Neuron (in vitro differentiated cells): ENCODE measurements around the gene URI1.
"Not testable (repeated sequence)": the region's sequence is repeated elsewhere in the genome, so short reads cannot be mapped to it uniquely, and the experiment has no call there.

Experiments
- H2AFZ ChIP-seq: one replicate; pipeline ENCODE4 v1.6.1; 2013; ENCODE audit warnings: low read depth, mild to moderate bottlenecking, inconsistent platforms, low read length, moderate library complexity
- H3K27me3 ChIP-seq: one replicate; pipeline ENCODE4 v1.6.1; 2013; ENCODE audit warnings: low read length; ENCODE audit not compliant: insufficient read depth
- H3K36me3 ChIP-seq: one replicate; pipeline ENCODE4 v1.6.1; 2013; ENCODE audit warnings: low read length; ENCODE audit not compliant: insufficient read depth
- H3K4me1 ChIP-seq: one replicate; pipeline ENCODE4 v1.6.1; 2013; ENCODE audit warnings: low read length; ENCODE audit not compliant: insufficient read depth
- H3K4me3 ChIP-seq: 2 replicates; pipeline ENCODE4 v1.5.1; 2013; ENCODE audit warnings: mild to moderate bottlenecking, low read length, moderate library complexity
- H3K9me3 ChIP-seq: one replicate; pipeline ENCODE4 v1.6.1; 2013; ENCODE audit warnings: low read length

URI1 gene

DNA sequence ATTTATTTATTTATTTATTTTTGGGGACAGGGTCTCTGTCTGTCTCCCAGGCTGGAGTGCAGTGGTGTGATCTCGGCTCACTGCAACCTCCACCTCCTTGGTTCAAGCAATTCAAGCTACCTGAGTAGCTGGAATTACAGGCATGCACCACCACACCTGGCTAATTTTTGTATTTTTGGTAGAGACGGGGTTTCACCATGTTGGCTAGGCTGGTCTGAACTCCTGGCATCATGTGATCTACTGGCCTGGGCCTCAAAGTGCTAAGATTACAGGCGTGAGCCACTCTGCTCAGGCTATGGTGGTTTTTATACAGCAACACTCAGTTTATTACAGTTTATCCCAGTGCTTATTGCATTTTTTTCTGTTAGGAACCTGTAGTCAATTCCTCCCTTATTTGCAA, 24.1 kb downstream of the URI1 start:
- not testable (repeated sequence) for H3K36me3 ChIP-seq, H3K27me3 ChIP-seq, H2AFZ ChIP-seq, H3K4me3 ChIP-seq, H3K9me3 ChIP-seq, H3K4me1 ChIP-seq

DNA sequence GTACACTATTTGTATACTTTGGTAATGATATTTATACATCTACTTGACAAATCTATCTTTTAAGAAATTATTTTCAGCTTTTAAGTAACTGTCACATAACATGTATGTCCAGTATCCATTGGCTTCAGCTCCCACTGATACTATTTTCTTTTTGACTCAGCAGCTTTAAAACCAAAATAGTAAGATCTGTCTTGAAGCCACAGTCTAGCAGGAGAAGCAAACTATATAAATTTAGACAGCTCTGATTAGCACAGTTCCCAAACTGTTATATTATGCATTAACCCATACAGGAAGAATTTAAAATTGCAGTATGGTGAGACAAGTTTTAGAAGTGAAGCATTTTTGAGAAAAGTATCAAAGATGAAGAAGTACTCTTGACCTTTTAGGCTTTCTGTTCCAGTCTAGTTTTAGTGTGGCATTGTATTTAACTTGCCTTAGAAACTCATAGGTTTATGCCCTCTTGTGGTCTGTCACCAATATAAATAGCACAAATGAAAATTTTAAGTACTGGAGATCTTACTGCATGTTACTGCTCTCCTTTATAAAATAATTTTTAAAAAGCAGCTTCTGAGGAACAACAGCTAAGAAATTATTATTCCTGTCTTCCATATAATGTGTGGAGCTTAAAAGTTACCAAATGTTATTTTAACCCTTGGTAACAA, 24.7 kb downstream of the URI1 start:
- Histone ChIP-seq H3K4me1 (peaks cover 4% of the 10 kb centered on the region), H3K4me3 (no peak overlapping the region), H3K27me3 (no peaks in the 10 kb centered on the region), H3K9me3 (no peaks in the 10 kb centered on the region), H2AFZ (no peak overlapping the region), H3K36me3 (no peaks in the 10 kb centered on the region)

DNA sequence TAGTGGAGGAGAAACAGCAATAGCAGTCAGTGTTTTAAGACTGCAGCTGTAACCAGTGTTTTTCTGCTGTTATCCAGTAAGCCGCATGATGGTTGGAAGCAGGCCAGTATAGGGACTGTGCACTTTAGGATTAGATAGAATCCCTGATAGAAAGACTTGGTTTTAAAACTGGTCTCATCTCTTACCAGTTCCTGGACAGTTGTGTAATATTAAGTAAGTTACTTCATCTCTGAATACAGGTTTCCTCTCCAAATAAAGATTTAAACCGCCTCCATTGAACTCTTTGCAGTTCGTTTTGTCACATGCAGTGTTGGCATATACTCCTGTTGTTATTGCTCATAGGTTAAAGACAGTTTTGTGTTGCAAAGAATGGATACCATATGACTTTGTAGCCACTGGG, 25.6 kb downstream of the URI1 start:
- no peaks in the 10 kb centered on the region for H3K36me3 ChIP-seq
- peaks cover 9% of the 10 kb centered on the region for H3K4me1 ChIP-seq
- H3K4me3 ChIP-seq, result no peak overlapping the region
- no peaks in the 10 kb centered on the region for H3K9me3 ChIP-seq
- no peak overlapping the region for H2AFZ ChIP-seq
- H3K27me3 ChIP-seq, result no peaks in the 10 kb centered on the region

DNA sequence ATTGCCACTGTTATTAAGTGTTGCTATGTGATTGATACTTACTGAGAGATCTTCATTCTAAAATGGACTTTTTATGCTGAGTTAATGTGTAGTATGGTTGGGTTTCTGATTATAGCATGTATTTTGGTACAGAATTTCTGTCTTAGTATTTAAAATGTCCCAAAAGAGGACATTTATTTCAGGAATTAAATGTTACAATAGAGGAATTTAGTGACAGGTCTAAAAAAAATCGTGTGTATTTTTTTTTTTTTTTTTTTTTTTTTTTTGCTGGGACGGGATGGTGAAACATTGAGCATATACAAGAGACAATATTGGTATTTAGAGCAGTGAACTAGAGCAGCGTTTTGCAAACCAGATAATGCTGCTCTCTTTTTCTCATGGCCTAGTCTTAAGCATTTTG, 27.9 kb downstream of the URI1 start:
- H3K4me3 ChIP-seq, result no peak overlapping the region
- no peaks in the 10 kb centered on the region for H3K27me3 ChIP-seq
- peaks cover 13% of the 10 kb centered on the region for H3K4me1 ChIP-seq
- no peaks in the 10 kb centered on the region for H3K36me3 ChIP-seq
- H3K9me3 ChIP-seq, result no peaks in the 10 kb centered on the region
- H2AFZ ChIP-seq, result no peak overlapping the region

DNA sequence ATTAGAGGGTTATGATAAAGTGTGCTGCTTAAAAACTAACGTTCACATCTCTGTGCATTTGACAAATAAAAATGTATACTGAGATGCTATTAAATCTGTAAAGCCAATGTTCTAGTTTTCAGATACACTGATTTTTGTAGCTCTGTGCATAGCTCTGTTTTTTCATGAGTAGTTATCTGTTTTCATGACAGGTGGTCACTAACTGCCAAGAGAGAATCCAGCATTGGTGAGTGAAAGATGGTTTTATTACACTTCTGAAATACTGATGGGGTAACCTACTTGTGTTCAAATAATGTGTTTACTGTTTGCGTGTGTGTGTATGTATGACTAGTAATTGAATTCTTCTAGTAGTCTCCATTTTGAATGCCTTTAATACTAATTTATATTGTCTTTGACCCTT, 29.0 kb downstream of the URI1 start:
- Histone ChIP-seq H3K4me3 (no peak overlapping the region), H3K9me3 (no peaks in the 10 kb centered on the region), H3K27me3 (no peaks in the 10 kb centered on the region), H3K36me3 (no peaks in the 10 kb centered on the region), H2AFZ (no peak overlapping the region), H3K4me1 (peaks cover 13% of the 10 kb centered on the region)

DNA sequence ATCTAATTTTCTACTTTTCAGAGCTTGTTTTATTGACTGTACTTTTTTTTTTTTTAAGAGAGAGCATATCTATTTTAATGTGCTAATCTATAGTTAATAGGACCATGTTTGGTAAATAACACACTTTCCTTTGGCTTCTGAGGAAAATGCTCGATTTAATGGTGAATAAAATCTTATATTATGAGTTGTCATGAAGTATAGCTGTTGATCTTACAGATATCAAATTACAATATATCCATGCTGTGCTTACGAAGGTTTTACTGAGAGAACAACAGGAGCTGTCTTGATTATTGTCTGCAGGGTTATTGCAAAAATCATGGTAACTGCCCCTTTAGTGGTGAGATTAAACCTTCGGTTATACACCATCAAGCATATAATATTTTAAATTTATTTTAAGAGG, 29.6 kb downstream of the URI1 start:
- Histone ChIP-seq H3K27me3 (no peaks in the 10 kb centered on the region), H2AFZ (no peak overlapping the region), H3K4me3 (no peak overlapping the region), H3K4me1 (peaks cover 13% of the 10 kb centered on the region), H3K9me3 (no peaks in the 10 kb centered on the region), H3K36me3 (no peaks in the 10 kb centered on the region)

DNA sequence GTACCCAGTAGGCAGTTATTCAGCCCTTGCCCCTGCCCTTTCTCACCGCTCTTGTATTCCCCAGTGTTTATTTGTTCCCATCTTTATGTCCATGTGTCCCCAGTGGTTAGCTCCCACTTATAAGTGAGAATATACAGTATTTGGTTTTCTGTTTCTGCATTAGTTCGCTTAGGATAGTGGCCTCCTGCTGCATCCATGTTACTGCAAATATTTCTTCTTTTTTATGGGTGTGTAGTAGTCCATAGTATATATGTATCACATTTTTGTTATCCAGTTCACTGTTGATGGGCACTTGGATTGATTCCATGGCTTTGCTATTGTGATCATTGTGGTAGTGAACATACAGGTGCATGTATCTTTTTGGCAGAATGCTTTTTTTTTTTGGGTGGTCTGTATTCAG, 32.7 kb downstream of the URI1 start:
- Histone ChIP-seq H2AFZ (no peak overlapping the region), H3K4me1 (peaks cover 13% of the 10 kb centered on the region), H3K36me3 (no peaks in the 10 kb centered on the region), H3K9me3 (no peaks in the 10 kb centered on the region), H3K4me3 (no peak overlapping the region), H3K27me3 (no peaks in the 10 kb centered on the region)

DNA sequence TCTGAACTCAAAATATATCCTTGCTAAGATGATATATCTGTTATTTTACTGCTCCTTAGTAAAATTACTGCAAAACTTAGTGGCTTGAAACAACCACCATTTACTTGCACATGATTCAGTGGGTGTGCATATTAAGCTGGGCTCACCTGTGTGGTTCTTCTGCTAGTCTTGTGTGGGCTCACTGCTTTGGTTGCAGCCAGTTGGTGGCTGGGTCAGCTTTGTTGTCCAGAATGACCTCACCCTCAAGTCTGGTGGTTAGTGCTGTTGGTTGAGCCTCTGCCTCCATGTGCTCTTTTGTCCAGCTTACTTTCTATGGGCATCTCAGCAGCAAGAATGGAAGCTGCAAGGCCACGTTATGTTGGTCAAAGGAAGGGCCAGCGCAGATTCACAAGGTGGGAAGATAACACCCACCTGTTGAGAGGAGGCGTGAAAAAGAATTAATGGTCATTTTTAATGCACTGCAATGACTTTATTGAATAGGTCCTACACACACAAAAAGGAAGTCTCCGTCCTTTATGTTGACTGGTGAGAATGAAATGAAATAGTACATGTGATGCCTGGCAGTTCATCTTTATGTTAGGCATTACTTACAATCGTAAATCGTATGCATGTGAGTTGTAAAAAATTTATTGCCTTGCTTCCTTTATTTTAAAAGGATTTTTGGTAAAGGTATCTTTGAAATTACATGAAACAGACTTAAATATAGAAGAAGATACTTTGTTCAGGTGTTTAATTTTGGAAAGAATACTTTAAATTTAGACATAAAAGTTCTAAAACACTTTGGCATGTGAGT, 34.3 kb downstream of the URI1 start:
- no peaks in the 10 kb centered on the region for H3K9me3 ChIP-seq
- H3K4me1 ChIP-seq, result peaks cover 10% of the 10 kb centered on the region
- H3K4me3 ChIP-seq, result no peak overlapping the region
- no peaks in the 10 kb centered on the region for H3K36me3 ChIP-seq
- H3K27me3 ChIP-seq, result no peaks in the 10 kb centered on the region
- H2AFZ ChIP-seq, result no peak overlapping the region

DNA sequence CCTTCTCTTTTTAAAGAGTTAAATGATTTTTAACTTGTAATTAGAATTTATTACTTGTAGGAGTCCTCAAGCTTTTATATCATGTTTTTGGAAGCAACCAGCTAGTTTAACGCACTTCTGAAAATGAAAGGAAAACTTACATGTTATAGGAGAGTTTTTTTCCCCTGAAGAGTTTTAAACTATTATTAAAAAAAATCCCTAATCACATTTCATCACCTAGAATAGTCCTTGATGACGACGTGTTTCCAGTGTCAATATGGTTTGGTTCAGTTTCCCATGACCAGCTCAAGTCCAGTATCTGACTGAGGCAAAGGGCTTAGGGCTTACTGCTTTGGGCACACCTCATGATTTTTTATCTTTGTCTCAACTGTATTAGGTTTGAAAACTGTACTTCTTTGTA, 36.0 kb downstream of the URI1 start:
- Histone ChIP-seq H3K36me3 (no peaks in the 10 kb centered on the region), H3K4me1 (peaks cover 2% of the 10 kb centered on the region), H2AFZ (no peak overlapping the region), H3K4me3 (no peak overlapping the region), H3K9me3 (no peaks in the 10 kb centered on the region), H3K27me3 (no peaks in the 10 kb centered on the region)

DNA sequence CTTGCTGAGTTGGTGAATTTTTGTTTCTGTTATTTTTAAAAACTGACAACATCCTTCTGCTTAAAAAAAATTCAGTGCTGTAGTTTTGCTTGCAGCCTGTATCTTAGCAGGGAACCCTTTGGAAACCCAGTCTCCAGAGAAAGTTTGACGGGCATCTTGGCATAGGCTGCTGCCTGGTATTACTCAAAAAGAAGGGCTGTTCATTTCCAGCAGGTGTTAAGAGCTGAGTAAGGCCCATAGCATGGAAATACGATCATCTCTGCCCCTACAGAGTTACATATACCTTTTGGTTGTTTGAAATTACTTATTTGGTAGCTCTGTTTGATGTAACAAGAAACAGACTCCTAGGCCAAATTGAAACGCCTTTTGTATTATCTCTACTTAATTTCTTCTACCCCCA, 41.5 kb downstream of the URI1 start:
- Histone ChIP-seq H3K36me3 (peaks cover 11% of the 10 kb centered on the region), H3K4me1 (no peaks in the 10 kb centered on the region), H3K4me3 (no peak overlapping the region), H2AFZ (no peak overlapping the region), H3K27me3 (no peaks in the 10 kb centered on the region), H3K9me3 (peaks cover 4% of the 10 kb centered on the region)

DNA sequence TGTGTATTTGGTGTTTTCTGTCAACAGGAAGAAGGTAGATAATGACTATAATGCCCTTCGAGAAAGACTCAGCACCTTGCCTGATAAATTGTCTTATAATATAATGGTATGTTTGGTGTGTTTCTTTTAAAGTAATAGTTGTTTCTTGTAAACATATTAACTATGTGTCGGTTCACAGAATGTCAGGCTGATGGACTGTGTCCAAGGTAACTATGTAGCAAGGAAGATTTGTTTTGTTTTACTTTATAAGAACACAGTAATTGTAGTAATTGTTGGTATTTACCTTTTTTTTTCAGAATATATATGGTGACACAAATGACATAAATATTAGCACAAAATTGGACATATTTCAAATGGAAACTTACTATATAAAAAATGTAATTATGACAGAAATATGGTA, 43.2 kb downstream of the URI1 start:
- no peak overlapping the region for H2AFZ ChIP-seq
- H3K9me3 ChIP-seq, result peaks cover 7% of the 10 kb centered on the region
- H3K36me3 ChIP-seq, result peaks cover 13% of the 10 kb centered on the region
- H3K4me1 ChIP-seq, result no peaks in the 10 kb centered on the region
- no peak overlapping the region for H3K4me3 ChIP-seq
- no peaks in the 10 kb centered on the region for H3K27me3 ChIP-seq

DNA sequence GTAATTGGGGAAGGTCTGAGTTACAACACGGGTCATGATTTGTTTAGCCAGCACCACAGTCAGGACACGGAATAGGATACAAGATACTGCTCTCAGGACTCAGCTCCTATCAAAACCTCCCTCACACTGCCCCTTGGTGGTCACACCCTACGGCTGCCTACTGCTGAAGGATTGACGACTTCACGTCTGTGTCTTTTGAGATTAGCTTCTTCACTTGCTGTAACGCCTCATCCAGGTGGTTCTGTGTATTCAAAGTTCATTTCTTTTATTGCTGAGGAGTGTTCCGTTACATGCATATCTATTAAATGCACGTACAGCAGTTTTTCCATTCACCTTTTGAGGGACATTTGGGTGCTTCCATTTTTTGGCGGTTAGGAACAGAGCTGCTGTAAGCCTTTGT, 46.3 kb downstream of the URI1 start:
- Histone ChIP-seq H3K4me3 (no peak overlapping the region), H3K36me3 (peaks cover 17% of the 10 kb centered on the region), H3K4me1 (no peaks in the 10 kb centered on the region), H2AFZ (no peak overlapping the region), H3K9me3 (peaks cover 11% of the 10 kb centered on the region), H3K27me3 (no peaks in the 10 kb centered on the region)

DNA sequence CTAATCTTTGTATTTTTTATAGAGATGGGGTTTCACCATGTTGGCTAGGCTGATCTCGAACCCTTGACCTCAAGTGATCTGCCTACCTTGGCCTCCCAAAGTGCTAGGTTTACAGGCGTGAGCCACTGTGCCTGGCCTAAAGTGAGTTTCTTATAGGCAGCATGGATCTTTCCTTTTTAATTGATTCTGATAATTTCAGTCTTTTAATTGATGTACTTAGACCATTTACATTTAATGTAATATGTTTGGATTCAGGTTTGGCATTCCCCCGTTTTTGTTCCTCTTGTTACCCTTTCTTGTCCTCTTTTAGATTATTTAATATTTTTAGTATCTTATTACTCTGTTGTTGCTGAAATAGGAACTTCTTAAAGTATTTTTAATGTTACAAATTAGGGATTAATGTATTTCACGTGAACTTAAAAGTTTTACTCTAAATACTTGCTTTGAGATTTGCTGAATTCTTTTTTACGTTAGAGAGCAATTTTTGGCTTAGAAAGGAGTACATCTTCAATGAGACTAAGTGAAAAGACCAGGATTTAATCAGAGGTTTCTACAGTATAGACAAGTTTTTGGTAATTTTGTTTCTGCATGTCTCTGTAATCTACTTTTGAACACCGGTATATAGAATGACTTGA, 50.3 kb downstream of the URI1 start:
- Histone ChIP-seq H3K4me3 (no peak overlapping the region), H3K4me1 (no peaks in the 10 kb centered on the region), H3K9me3 (peaks cover 16% of the 10 kb centered on the region), H2AFZ (no peak overlapping the region), H3K27me3 (no peaks in the 10 kb centered on the region), H3K36me3 (peaks cover 14% of the 10 kb centered on the region)
